ENCODE measurements around the gene RAB5B. TPM values are rescaled to one million over a fixed set of nuclear protein-coding genes. Genes with fewer than 3 reads are reported as not detected.

RAB5B gene
- total RNA-seq, 1 experiment from 2014 or later = 102 TPM

GRCh38 chr12:55970775-55971174 lies 3.1 kb upstream of the RAB5B start:
- H3K9me3 ChIP-seq (ENCODE audit: control insufficient read depth, insufficient read depth, low read depth, low read length) = no peaks in the 10 kb centered on the region
- no peak overlapping the region for H3K4me3 ChIP-seq (ENCODE audit: low read depth in 2 of 2, low read length in 2 of 2)
- no peak for DNase-seq (ENCODE audit: low read depth, low spot score)
- in situ Hi-C loops (cut with HindIII; ENCODE audit: low pct_unique_long_range_greater_than_20kb, low sequenced_read_pairs) (no loop called here), intact Hi-C loops (cut with micrococcal nuclease; ENCODE audit: unreplicated experiment) (no loop called here)
- H3K27ac ChIP-seq (ENCODE audit: low read length) = no peak overlapping the region
- BruUV-seq (replicated peaks) = no TSS peak
- H3K27me3 ChIP-seq (ENCODE audit: control insufficient read depth, insufficient read depth, low read length) = no peaks in the 10 kb centered on the region
- POLR2A ChIA-PET = no interaction called here
- CTCF ChIA-PET = no interaction called here
- peaks cover 11% of the 10 kb centered on the region for H3K36me3 ChIP-seq (ENCODE audit: control insufficient read depth, insufficient read depth, low read length)
- TF ChIP-seq CTCF (IDR thresholded peaks at IDR 0.05) (no peak), TCF7L2 (IDR thresholded peaks at IDR 0.05; ENCODE audit: low read depth, low read length) (no peak), REST (IDR thresholded peaks at IDR 0.05; ENCODE audit: insufficient read depth in 1 of 2, low read depth in 2 of 2, low read length in 1 of 2) (no peak), SIN3A (IDR thresholded peaks at IDR 0.05; ENCODE audit: borderline replicate concordance, insufficient read depth, low read depth, low read length) (no peak), POLR2AphosphoS5 (IDR thresholded peaks at IDR 0.05; ENCODE audit: low read depth, low read length) (no peak)
- ATAC-seq = no peak
- peaks cover 31% of the 10 kb centered on the region for H3K4me1 ChIP-seq (ENCODE audit: control insufficient read depth, insufficient read depth, low read length)

GRCh38 chr12:55972042-55972441 lies 1.8 kb upstream of the RAB5B start:
- TF ChIP-seq REST (IDR thresholded peaks at IDR 0.05; ENCODE audit: insufficient read depth in 1 of 2, low read depth in 2 of 2, low read length in 1 of 2) = no peak
- TF ChIP-seq SIN3A (IDR thresholded peaks at IDR 0.05; ENCODE audit: borderline replicate concordance, insufficient read depth, low read depth, low read length) = no peak
- TF ChIP-seq POLR2AphosphoS5 (IDR thresholded peaks at IDR 0.05; ENCODE audit: low read depth, low read length) = no peak
- no peak for TF ChIP-seq TCF7L2 (IDR thresholded peaks at IDR 0.05; ENCODE audit: low read depth, low read length)
- TF ChIP-seq CTCF (IDR thresholded peaks at IDR 0.05) = no peak
- no peak for ATAC-seq
- no TSS peak for BruUV-seq (replicated peaks)
- in situ Hi-C loops (cut with HindIII; ENCODE audit: low pct_unique_long_range_greater_than_20kb, low sequenced_read_pairs) (no loop called here), intact Hi-C loops (cut with micrococcal nuclease; ENCODE audit: unreplicated experiment) (no loop called here)
- Histone ChIP-seq H3K27ac (ENCODE audit: low read length) (no peak overlapping the region; the same call in 1 of the 2 replicates), H3K4me3 (ENCODE audit: low read depth in 2 of 2, low read length in 2 of 2) (no peak overlapping the region), H3K9me3 (ENCODE audit: control insufficient read depth, insufficient read depth, low read depth, low read length) (no peaks in the 10 kb centered on the region), H3K36me3 (ENCODE audit: control insufficient read depth, insufficient read depth, low read length) (peaks cover 8% of the 10 kb centered on the region), H3K4me1 (ENCODE audit: control insufficient read depth, insufficient read depth, low read length) (peaks cover 25% of the 10 kb centered on the region), H3K27me3 (ENCODE audit: control insufficient read depth, insufficient read depth, low read length) (no peaks in the 10 kb centered on the region)
- ChIA-PET CTCF (no interaction called here), POLR2A (no interaction called here)
- no peak for DNase-seq (ENCODE audit: low read depth, low spot score)
